ENCODE results near the gene FAM184A. TPM values are rescaled to one million over a fixed set of nuclear protein-coding genes. Genes with fewer than 3 reads are reported as not detected.
A peak's percentile ranks its signal among the peaks of the same experiment; 100 is the strongest.

Gene FAM184A
- total and polyA plus RNA-seq, 2 of the 8 experiments (the other 6 are each of a cell fraction or from before 2014, with no cell fraction given): 6.3 to 11.3 TPM

DNA sequence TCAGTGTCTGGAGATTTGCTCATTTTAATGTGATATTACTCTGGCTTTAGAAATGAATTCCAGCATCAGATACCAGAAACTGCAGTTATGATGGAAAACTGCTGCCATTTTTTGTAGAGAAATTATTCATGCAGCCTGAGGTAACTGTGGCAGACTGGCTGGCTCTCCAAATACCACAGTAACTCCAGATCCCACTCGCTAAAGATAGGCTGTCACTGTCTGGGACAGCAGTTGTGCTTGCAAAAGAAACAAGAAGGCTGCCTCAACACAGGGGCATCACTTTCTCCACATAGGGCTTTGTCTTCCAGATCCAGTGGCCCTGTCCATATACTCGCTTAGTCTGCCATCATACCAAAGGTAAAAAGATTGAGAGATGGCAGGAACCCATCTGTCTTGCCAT is 52.7 kb downstream of the FAM184A start:
- no peaks in the 10 kb centered on the region; a peak in 4 of 7 replicates for H3K27me3 ChIP-seq (replicated peaks in 1 of 4; ENCODE audit: control insufficient read depth in 3 of 4, extremely low read depth in 1 of 4, insufficient read depth in 3 of 4, low read length in 3 of 4)
- no peaks in the 10 kb centered on the region for H4K20me1 ChIP-seq (replicated peaks in 1 of 2; ENCODE audit: control insufficient read depth in 1 of 2, insufficient read depth in 2 of 2, low read length in 2 of 2)
- H3K4ac ChIP-seq (replicated peaks; ENCODE audit: insufficient read length, low read depth, low read length): no peak overlapping the region
- no peak overlapping the region for H2BK5ac ChIP-seq (ENCODE audit: low read depth, low read length)
- no peak overlapping the region for H3K9ac ChIP-seq (replicated peaks in 1 of 4; ENCODE audit: extremely low read depth in 1 of 4, low read depth in 3 of 4, low read length in 3 of 4)
- no peak overlapping the region for H3K56ac ChIP-seq (replicated peaks; ENCODE audit: insufficient read length, low read depth, low read length)
- H3K23me2 ChIP-seq (ENCODE audit: low read depth, low read length): no peaks in the 10 kb centered on the region
- TF ChIP-seq SP2 (IDR thresholded peaks at IDR 0.05; ENCODE audit: low read length): no peak
- no peak for TF ChIP-seq USF2 (IDR thresholded peaks at IDR 0.05; ENCODE audit: low read length)
- TF ChIP-seq CTBP2 (IDR thresholded peaks at IDR 0.05; ENCODE audit: borderline replicate concordance, insufficient read depth, insufficient read length, low read length): no peak
- TF ChIP-seq CEBPB (IDR thresholded peaks at IDR 0.05; ENCODE audit: low read depth, low read length): no peak
- no peak for TF ChIP-seq POLR2AphosphoS5 (IDR thresholded peaks at IDR 0.05; ENCODE audit: low read depth, low read length)
- TF ChIP-seq TCF12 (IDR thresholded peaks at IDR 0.05; ENCODE audit: low read depth, low read length): no peak
- TF ChIP-seq JUN (IDR thresholded peaks at IDR 0.05; ENCODE audit: low read depth, low read length): no peak
- no peak for TF ChIP-seq CBX5 (IDR thresholded peaks at IDR 0.05; ENCODE audit: low read depth, low read length)
- no peak for TF ChIP-seq CHD1 (IDR thresholded peaks at IDR 0.05; ENCODE audit: low read depth, low read length)
- no peak for TF ChIP-seq FOSL1 (IDR thresholded peaks at IDR 0.05; ENCODE audit: insufficient read depth, low read depth, low read length)
- no peak for TF ChIP-seq TAF1 (IDR thresholded peaks at IDR 0.05; ENCODE audit: low read depth, low read length)
- no peak for TF ChIP-seq SP4 (IDR thresholded peaks at IDR 0.05; ENCODE audit: low read length)
- no peaks in the 10 kb centered on the region for H3K79me1 ChIP-seq (ENCODE audit: low read depth, low read length)
- 0 out of 2 replicates have a peak overlapping the region, but pooled peaks have one; percentile 20 for H2BK12ac ChIP-seq (ENCODE audit: low read depth, low read length)
- no peak overlapping the region for H4K91ac ChIP-seq (replicated peaks; ENCODE audit: insufficient read length, low read length)
- H3K79me2 ChIP-seq (ENCODE audit: control insufficient read depth in 1 of 2, insufficient read depth in 2 of 2, low read length in 2 of 2): no peaks in the 10 kb centered on the region
- DNase-seq (ENCODE audit: low read depth in 1 of 2, low spot score in 2 of 2) (no peak), FAIRE-seq (no peak)
- H4K8ac ChIP-seq (ENCODE audit: extremely low read depth, insufficient read depth, low read length): no peak overlapping the region
- H3K23ac ChIP-seq (ENCODE audit: insufficient read length): no peak overlapping the region
- POLR2A ChIA-PET (ENCODE audit: partially characterized antibody): no interaction called here
- no peaks in the 10 kb centered on the region for H3K9me3 ChIP-seq (ENCODE audit: insufficient read depth in 2 of 2, low read depth in 1 of 2, low read length in 1 of 2)
- 78% methylated on average over 2 of the region's 2 CpGs; no CpG with 5 or more reads in 1 of the 2 experiments for WGBS, 2 experiments (ENCODE audit: extremely low coverage in 1 of 2, insufficient coverage in 1 of 2, insufficient read length in 1 of 2, insufficient replicate concordance in 2 of 2, low coverage in 1 of 2, low lambda C conversion rate in 2 of 2, missing lambda C conversion rate in 1 of 2)
- H3K4me2 ChIP-seq (ENCODE audit: insufficient read depth in 1 of 2, low read depth in 2 of 2, low read length in 2 of 2): peak overlapping the region in 1 of 2 experiments; percentile 54; a peak in 1 of 4 replicates
- H3K4me1 ChIP-seq (replicated peaks in 1 of 4; ENCODE audit: control insufficient read depth in 3 of 4, insufficient read depth in 4 of 4, low read length in 3 of 4): peaks cover 13 to 27% (median 19%) of the 10 kb centered on the region in 4 experiments; a peak in 6 of 7 replicates
- no peaks in the 10 kb centered on the region for H3K36me3 ChIP-seq (ENCODE audit: control insufficient read depth in 2 of 4, insufficient read depth in 4 of 4, low read length in 3 of 4)
- CTCF ChIA-PET (ENCODE audit: partially characterized antibody): no interaction called here
- no peak overlapping the region for H3K4me3 ChIP-seq (ENCODE audit: extremely low read depth in 1 of 4, insufficient read depth in 2 of 4, low read depth in 3 of 4, low read length in 4 of 4)
- H4K5ac ChIP-seq (ENCODE audit: insufficient read length, low read depth, low read length): no peak overlapping the region
- H3K18ac ChIP-seq (ENCODE audit: extremely low read depth, low read length): no peak overlapping the region
- no peak overlapping the region for H2BK15ac ChIP-seq (ENCODE audit: low read length)
- no peak overlapping the region for H3K27ac ChIP-seq (ENCODE audit: low read depth, low read length)
- H2AFZ ChIP-seq (ENCODE audit: low read length): no peak overlapping the region
- H2BK120ac ChIP-seq (replicated peaks; ENCODE audit: low read depth, low read length): no peak overlapping the region
- no peak overlapping the region for H2BK20ac ChIP-seq (ENCODE audit: low read length)
- H2AK5ac ChIP-seq (ENCODE audit: low read depth, low read length): no peak overlapping the region; the same call in 1 of the 2 replicates
- H3K14ac ChIP-seq (ENCODE audit: insufficient read length): no peak overlapping the region
